ENCODE measurements around the gene SLC35F3. TPM values are rescaled to one million over a fixed set of nuclear protein-coding genes. Genes with fewer than 3 reads are reported as not detected.

Gene SLC35F3
- total and polyA plus RNA-seq, 2 experiments from 2014 or later: 1.0 to 3.2 TPM

- TF ChIP-seq, protein P1, sequence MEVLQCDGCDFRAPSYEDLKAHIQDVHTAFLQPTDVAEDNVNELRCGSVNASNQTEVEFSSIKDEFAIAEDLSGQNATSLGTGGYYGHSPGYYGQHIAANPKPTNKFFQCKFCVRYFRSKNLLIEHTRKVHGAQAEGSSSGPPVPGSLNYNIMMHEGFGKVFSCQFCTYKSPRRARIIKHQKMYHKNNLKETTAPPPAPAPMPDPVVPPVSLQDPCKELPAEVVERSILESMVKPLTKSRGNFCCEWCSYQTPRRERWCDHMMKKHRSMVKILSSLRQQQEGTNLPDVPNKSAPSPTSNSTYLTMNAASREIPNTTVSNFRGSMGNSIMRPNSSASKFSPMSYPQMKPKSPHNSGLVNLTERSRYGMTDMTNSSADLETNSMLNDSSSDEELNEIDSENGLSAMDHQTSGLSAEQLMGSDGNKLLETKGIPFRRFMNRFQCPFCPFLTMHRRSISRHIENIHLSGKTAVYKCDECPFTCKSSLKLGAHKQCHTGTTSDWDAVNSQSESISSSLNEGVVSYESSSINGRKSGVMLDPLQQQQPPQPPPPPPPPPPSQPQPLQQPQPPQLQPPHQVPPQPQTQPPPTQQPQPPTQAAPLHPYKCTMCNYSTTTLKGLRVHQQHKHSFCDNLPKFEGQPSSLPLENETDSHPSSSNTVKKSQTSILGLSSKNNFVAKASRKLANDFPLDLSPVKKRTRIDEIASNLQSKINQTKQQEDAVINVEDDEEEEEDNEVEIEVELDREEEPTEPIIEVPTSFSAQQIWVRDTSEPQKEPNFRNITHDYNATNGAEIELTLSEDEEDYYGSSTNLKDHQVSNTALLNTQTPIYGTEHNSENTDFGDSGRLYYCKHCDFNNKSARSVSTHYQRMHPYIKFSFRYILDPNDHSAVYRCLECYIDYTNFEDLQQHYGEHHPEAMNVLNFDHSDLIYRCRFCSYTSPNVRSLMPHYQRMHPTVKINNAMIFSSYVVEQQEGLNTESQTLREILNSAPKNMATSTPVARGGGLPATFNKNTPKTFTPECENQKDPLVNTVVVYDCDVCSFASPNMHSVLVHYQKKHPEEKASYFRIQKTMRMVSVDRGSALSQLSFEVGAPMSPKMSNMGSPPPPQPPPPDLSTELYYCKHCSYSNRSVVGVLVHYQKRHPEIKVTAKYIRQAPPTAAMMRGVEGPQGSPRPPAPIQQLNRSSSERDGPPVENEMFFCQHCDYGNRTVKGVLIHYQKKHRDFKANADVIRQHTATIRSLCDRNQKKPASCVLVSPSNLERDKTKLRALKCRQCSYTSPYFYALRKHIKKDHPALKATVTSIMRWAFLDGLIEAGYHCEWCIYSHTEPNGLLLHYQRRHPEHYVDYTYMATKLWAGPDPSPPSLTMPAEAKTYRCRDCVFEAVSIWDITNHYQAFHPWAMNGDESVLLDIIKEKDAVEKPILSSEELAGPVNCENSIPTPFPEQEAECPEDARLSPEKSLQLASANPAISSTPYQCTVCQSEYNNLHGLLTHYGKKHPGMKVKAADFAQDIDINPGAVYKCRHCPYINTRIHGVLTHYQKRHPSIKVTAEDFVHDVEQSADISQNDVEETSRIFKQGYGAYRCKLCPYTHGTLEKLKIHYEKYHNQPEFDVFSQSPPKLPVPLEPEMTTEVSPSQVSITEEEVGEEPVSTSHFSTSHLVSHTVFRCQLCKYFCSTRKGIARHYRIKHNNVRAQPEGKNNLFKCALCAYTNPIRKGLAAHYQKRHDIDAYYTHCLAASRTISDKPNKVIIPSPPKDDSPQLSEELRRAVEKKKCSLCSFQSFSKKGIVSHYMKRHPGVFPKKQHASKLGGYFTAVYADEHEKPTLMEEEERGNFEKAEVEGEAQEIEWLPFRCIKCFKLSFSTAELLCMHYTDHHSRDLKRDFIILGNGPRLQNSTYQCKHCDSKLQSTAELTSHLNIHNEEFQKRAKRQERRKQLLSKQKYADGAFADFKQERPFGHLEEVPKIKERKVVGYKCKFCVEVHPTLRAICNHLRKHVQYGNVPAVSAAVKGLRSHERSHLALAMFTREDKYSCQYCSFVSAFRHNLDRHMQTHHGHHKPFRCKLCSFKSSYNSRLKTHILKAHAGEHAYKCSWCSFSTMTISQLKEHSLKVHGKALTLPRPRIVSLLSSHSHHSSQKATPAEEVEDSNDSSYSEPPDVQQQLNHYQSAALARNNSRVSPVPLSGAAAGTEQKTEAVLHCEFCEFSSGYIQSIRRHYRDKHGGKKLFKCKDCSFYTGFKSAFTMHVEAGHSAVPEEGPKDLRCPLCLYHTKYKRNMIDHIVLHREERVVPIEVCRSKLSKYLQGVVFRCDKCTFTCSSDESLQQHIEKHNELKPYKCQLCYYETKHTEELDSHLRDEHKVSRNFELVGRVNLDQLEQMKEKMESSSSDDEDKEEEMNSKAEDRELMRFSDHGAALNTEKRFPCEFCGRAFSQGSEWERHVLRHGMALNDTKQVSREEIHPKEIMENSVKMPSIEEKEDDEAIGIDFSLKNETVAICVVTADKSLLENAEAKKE (CRISPR knock-in tag; IDR thresholded peaks at IDR 0.05): no peak
- no peak for TF ChIP-seq NANOG (IDR thresholded peaks at IDR 0.05; ENCODE audit: borderline replicate concordance)
- no peak for TF ChIP-seq ZNF114 (CRISPR knock-in tag; IDR thresholded peaks at IDR 0.05)
- TF ChIP-seq EZH2phosphoT487 (IDR thresholded peaks at IDR 0.05; ENCODE audit: unreplicated experiment): no peak
- TF ChIP-seq, protein P2, sequence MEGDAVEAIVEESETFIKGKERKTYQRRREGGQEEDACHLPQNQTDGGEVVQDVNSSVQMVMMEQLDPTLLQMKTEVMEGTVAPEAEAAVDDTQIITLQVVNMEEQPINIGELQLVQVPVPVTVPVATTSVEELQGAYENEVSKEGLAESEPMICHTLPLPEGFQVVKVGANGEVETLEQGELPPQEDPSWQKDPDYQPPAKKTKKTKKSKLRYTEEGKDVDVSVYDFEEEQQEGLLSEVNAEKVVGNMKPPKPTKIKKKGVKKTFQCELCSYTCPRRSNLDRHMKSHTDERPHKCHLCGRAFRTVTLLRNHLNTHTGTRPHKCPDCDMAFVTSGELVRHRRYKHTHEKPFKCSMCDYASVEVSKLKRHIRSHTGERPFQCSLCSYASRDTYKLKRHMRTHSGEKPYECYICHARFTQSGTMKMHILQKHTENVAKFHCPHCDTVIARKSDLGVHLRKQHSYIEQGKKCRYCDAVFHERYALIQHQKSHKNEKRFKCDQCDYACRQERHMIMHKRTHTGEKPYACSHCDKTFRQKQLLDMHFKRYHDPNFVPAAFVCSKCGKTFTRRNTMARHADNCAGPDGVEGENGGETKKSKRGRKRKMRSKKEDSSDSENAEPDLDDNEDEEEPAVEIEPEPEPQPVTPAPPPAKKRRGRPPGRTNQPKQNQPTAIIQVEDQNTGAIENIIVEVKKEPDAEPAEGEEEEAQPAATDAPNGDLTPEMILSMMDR (conservative IDR thresholded peaks at IDR 0.05; ENCODE audit: low read depth in 2 of 2): no peak
- no peak for TF ChIP-seq STAT1 (IDR thresholded peaks at IDR 0.05; ENCODE audit: unreplicated experiment)
- TF ChIP-seq ETS1 (IDR thresholded peaks at IDR 0.05): no peak
Measured at GRCh38 chr1:234106032-234106431, 201.6 kb downstream of the SLC35F3 start (continued).
